WTC11 (cell line): Measurements from ENCODE around the gene TMIE. TPM values are rescaled to one million over a fixed set of nuclear protein-coding genes. Genes with fewer than 3 reads are reported as not detected.
A peak's percentile ranks its signal among the peaks of the same experiment; 100 is the strongest.

Source experiments
- ATAC-seq: fragments of 200-7000 bp; cut with Tn5 transposase; 2 replicates; pipeline ENCODE4 v1.10.0; 2021; ENCODE audit warnings: mild to moderate bottlenecking, moderate library complexity
- CTCF ChIA-PET: fragments of 300-600 bp; sonication (Branson Sonifier 250); formaldehyde crosslinking; loops from one replicate; lab custom pipeline; 2021; ENCODE audit warnings: antibody characterized with exemption; lab: Charles Lee
- POLR2A ChIA-PET: fragments of 350-600 bp; sonication (Branson Sonifier 250); formaldehyde crosslinking; loops from one replicate; lab custom pipeline; 2021; ENCODE audit warnings: antibody characterized with exemption; lab: Charles Lee
- DNase-seq: peaks from one replicate; pipeline ENCODE4 v3.0.0; 2021; ENCODE audit warnings: low spot score
- H3K27ac Mint-ChIP-seq: 2 replicates; pipeline ENCODE4 v1.8.0; 2021; ENCODE audit warnings: mixed read lengths
- H3K27me3 Mint-ChIP-seq: 2 replicates; pipeline ENCODE4 v1.8.0; 2021; ENCODE audit warnings: low read depth, mild to moderate bottlenecking, moderate library complexity, mixed read lengths
- H3K36me3 Mint-ChIP-seq: 2 replicates; pipeline ENCODE4 v1.8.0; 2021; ENCODE audit warnings: mixed read lengths
- H3K4me1 Mint-ChIP-seq: 2 replicates; pipeline ENCODE4 v1.8.0; 2022; ENCODE audit warnings: mixed read lengths
- H3K4me3 Mint-ChIP-seq: 2 replicates; pipeline ENCODE4 v1.8.0; 2021; ENCODE audit warnings: mild to moderate bottlenecking, moderate library complexity, mixed read lengths
- H3K9me3 Mint-ChIP-seq: 2 replicates; pipeline ENCODE4 v1.8.0; 2021; ENCODE audit warnings: mixed read lengths
- CREM ChIP-seq: sonication (generic); formaldehyde crosslinking; IDR thresholded peaks from 2 replicates; pipeline ENCODE4 v1.8.1; 2022; ENCODE audit warnings: mild to moderate bottlenecking, missing genetic modification reagents, moderate library complexity
- ELF4 ChIP-seq: sonication (generic); formaldehyde crosslinking; IDR thresholded peaks from 2 replicates; pipeline ENCODE4 v1.8.1; 2022; ENCODE audit warnings: low read depth, mild to moderate bottlenecking, moderate library complexity, missing genetic modification reagents
- GTF2I ChIP-seq: fragments of 250-450 bp; sonication (Bioruptor Pico); conservative IDR thresholded peaks from 2 replicates; pipeline ENCODE4 v1.4.0; 2021; ENCODE audit warnings: mild to moderate bottlenecking
- ZNF416 ChIP-seq: fragments of 250-450 bp; sonication (Bioruptor Pico); IDR thresholded peaks from 2 replicates; pipeline ENCODE4 v1.9.0; 2021; ENCODE audit warnings: mild to moderate bottlenecking, inconsistent platforms
- total RNA-seq: library from RNA; stranded (reverse); gene quantifications from 3 replicates; pipeline ENCODE4 v1.2.3, GENCODE V29; 2021
- TF ChIP-seq, protein P1 (sequence below): sonication (generic); formaldehyde crosslinking; IDR thresholded peaks from 2 replicates; pipeline ENCODE4 v1.8.1; 2023; ENCODE audit warnings: mild to moderate bottlenecking, missing genetic modification reagents
- TF ChIP-seq, protein P2 (sequence below): sonication (generic); formaldehyde crosslinking; IDR thresholded peaks from 2 replicates; pipeline ENCODE4 v1.8.0; 2022; ENCODE audit warnings: mild to moderate bottlenecking, missing genetic modification reagents
- TF ChIP-seq, protein P3 (sequence below): fragments of 250-450 bp; sonication (Bioruptor Pico); conservative IDR thresholded peaks from 2 replicates; pipeline ENCODE4 v1.9.0; 2021; ENCODE audit warnings: mild to moderate bottlenecking
- TF ChIP-seq, protein P4 (sequence below): sonication (generic); formaldehyde crosslinking; IDR thresholded peaks from 2 replicates; pipeline ENCODE4 v1.8.0; 2023; ENCODE audit warnings: mild to moderate bottlenecking, missing genetic modification reagents
- TF ChIP-seq, protein P5 (sequence below): fragments of 250-450 bp; sonication (Bioruptor Pico); IDR thresholded peaks from 2 replicates; pipeline ENCODE4 v1.8.0; 2021; ENCODE audit warnings: mild to moderate bottlenecking
- TF ChIP-seq, protein P6 (sequence below): fragments of 250-450 bp; sonication (Bioruptor Pico); IDR thresholded peaks from 2 replicates; pipeline ENCODE4 v1.9.0; 2021; ENCODE audit warnings: moderate library complexity, mild to moderate bottlenecking, inconsistent platforms, borderline replicate concordance
- TF ChIP-seq, protein P7 (sequence below): sonication (generic); formaldehyde crosslinking; IDR thresholded peaks from 2 replicates; pipeline ENCODE4 v1.8.1; 2023; ENCODE audit warnings: mild to moderate bottlenecking, moderate library complexity, missing genetic modification reagents

TMIE gene
- total RNA-seq, 1 experiment from 2014 or later, result 0.57 TPM

DNA sequence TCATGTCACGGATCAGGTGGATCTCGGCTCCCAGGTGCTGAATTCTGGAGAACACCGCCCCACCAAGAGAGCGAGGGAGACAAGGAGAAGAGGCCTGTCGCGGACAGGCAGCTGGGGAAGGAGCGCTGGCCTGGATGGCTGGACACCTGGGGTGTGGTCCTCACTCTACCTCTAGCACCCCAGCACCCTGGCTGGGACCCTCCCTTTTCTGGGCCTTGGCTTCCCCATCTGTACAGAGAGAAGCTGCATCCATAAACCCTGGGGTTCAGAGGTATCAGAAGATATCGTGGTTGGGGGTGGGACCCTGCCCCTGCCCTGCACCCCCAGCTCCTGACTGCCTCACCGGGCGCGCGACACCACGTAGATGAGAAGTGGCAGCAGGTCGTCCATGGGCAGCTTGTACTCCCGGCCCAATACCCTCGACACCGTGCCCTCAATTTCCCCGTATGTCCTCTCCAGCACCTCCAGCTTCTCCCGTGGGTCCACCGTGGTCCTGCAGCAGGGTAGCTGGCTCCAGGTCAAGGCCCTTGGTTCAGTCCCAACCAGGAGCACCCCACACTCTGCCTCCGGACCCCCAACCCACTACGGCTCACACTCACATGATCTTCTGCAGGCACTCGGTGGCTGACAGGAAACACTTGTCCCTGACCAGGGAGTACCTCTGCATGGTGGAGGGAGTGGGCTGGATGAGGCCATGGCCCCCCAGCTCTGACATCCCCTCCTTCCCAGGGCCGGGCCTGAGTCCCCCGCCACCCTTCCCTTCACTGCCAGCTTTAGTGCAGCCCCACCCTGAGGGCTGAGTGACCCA lies 29.4 kb upstream of the TMIE start:
- no peak overlapping the region for H3K27ac Mint-ChIP-seq
- no peaks in the 10 kb centered on the region for H3K27me3 Mint-ChIP-seq
- peaks cover 4% of the 10 kb centered on the region for H3K9me3 Mint-ChIP-seq
- no peaks in the 10 kb centered on the region for H3K4me1 Mint-ChIP-seq
- H3K36me3 Mint-ChIP-seq, result peaks cover 3% of the 10 kb centered on the region
- no peak for TF ChIP-seq ELF4 (CRISPR knock-in tag)
- TF ChIP-seq, protein P1, sequence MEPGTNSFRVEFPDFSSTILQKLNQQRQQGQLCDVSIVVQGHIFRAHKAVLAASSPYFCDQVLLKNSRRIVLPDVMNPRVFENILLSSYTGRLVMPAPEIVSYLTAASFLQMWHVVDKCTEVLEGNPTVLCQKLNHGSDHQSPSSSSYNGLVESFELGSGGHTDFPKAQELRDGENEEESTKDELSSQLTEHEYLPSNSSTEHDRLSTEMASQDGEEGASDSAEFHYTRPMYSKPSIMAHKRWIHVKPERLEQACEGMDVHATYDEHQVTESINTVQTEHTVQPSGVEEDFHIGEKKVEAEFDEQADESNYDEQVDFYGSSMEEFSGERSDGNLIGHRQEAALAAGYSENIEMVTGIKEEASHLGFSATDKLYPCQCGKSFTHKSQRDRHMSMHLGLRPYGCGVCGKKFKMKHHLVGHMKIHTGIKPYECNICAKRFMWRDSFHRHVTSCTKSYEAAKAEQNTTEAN, result no peak
- TF ChIP-seq, protein P2, sequence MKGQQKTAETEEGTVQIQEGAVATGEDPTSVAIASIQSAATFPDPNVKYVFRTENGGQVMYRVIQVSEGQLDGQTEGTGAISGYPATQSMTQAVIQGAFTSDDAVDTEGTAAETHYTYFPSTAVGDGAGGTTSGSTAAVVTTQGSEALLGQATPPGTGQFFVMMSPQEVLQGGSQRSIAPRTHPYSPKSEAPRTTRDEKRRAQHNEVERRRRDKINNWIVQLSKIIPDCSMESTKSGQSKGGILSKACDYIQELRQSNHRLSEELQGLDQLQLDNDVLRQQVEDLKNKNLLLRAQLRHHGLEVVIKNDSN (CRISPR knock-in tag), result no peak
- TF ChIP-seq CREM, result no peak
- TF ChIP-seq, protein P3, sequence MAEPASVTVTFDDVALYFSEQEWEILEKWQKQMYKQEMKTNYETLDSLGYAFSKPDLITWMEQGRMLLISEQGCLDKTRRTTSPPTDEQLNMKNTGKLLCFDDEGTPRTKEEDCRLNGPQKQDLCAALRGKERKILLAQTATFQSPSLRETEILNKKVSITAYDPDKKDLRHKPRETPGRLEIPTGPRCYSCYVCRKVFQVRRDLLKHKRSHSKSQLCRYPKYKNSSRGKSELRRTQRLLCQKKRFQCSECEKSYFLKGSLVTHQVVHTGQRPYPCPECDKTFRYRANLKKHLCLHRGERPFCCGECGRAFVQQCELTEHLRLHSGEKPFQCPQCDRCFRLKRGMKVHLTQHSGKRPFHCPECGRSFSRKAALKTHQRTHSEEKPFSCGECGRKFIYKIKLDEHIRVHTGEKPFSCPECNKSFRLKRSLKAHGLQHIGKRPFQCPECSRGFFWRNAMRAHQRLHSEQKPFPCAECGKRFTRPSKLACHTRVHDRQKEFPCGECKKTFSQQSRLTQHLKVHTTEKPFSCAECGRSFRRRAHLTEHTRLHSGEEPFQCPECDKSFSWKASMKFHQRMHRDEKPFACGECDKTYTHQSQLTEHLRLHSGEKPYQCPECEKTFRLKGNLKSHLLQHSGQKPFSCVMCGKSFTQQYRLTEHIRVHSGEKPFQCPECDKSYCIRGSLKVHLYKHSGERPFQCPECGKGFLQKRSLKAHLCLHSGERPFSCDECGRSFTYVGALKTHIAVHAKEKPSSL (CRISPR knock-in tag), result no peak
- TF ChIP-seq GTF2I, result no peak
- TF ChIP-seq, protein P4, sequence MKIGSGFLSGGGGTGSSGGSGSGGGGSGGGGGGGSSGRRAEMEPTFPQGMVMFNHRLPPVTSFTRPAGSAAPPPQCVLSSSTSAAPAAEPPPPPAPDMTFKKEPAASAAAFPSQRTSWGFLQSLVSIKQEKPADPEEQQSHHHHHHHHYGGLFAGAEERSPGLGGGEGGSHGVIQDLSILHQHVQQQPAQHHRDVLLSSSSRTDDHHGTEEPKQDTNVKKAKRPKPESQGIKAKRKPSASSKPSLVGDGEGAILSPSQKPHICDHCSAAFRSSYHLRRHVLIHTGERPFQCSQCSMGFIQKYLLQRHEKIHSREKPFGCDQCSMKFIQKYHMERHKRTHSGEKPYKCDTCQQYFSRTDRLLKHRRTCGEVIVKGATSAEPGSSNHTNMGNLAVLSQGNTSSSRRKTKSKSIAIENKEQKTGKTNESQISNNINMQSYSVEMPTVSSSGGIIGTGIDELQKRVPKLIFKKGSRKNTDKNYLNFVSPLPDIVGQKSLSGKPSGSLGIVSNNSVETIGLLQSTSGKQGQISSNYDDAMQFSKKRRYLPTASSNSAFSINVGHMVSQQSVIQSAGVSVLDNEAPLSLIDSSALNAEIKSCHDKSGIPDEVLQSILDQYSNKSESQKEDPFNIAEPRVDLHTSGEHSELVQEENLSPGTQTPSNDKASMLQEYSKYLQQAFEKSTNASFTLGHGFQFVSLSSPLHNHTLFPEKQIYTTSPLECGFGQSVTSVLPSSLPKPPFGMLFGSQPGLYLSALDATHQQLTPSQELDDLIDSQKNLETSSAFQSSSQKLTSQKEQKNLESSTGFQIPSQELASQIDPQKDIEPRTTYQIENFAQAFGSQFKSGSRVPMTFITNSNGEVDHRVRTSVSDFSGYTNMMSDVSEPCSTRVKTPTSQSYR (CRISPR knock-in tag), result no peak
- TF ChIP-seq ZNF416 (CRISPR knock-in tag), result no peak
- ChIA-PET CTCF (interaction anchor here (0.9 to 2.5 kb wide), 5 partner anchors 11 to 238 kb away, joined by 3 to 9 read pairs (median 6); partner anchors contain the start of gene ALS2CL), POLR2A (no interaction called here)
- no peak overlapping the region for H3K4me3 Mint-ChIP-seq
- peak; percentile 5 for DNase-seq
- ATAC-seq, result no peak

DNA sequence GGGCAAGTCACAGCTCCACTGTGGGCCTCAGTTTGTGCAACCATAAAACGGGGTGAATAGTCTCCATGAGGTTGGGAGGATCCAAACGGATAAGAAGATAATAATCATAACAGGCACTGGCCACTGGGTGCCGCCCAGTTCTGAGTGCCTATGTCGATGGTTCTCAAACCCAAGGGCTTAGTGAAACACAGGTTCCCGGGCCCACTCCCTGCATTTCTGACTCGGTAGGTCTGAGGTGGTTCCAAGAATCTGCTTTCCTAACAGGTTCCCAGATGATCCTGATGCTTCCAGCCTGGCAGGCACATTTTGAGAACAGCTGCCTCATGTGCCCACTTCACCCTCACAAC lies 28.9 kb upstream of the TMIE start:
- CTCF ChIA-PET, result interaction anchor here (0.9 to 2.5 kb wide), 5 partner anchors 11 to 237 kb away, joined by 3 to 9 read pairs (median 3); partner anchors contain the start of gene ALS2CL
- DNase-seq, result peak; percentile 5
- H3K4me3 Mint-ChIP-seq, result no peak overlapping the region

More for the DNA sequence above, 28.9 kb upstream of the TMIE start:
- no peaks in the 10 kb centered on the region for H3K27me3 Mint-ChIP-seq
- H3K4me1 Mint-ChIP-seq, result no peaks in the 10 kb centered on the region
- H3K27ac Mint-ChIP-seq, result no peak overlapping the region
- no peak for ATAC-seq
- H3K9me3 Mint-ChIP-seq, result peaks cover 4% of the 10 kb centered on the region
- TF ChIP-seq, protein P5, sequence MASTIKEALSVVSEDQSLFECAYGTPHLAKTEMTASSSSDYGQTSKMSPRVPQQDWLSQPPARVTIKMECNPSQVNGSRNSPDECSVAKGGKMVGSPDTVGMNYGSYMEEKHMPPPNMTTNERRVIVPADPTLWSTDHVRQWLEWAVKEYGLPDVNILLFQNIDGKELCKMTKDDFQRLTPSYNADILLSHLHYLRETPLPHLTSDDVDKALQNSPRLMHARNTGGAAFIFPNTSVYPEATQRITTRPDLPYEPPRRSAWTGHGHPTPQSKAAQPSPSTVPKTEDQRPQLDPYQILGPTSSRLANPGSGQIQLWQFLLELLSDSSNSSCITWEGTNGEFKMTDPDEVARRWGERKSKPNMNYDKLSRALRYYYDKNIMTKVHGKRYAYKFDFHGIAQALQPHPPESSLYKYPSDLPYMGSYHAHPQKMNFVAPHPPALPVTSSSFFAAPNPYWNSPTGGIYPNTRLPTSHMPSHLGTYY, result no peak
- TF ChIP-seq, protein P6, sequence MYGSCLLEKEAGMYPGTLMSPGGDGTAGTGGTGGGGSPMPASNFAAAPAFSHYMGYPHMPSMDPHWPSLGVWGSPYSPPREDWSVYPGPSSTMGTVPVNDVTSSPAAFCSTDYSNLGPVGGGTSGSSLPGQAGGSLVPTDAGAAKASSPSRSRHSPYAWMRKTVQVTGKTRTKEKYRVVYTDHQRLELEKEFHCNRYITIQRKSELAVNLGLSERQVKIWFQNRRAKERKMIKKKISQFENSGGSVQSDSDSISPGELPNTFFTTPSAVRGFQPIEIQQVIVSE (CRISPR knock-in tag), result no peak
- TF ChIP-seq, protein P7, sequence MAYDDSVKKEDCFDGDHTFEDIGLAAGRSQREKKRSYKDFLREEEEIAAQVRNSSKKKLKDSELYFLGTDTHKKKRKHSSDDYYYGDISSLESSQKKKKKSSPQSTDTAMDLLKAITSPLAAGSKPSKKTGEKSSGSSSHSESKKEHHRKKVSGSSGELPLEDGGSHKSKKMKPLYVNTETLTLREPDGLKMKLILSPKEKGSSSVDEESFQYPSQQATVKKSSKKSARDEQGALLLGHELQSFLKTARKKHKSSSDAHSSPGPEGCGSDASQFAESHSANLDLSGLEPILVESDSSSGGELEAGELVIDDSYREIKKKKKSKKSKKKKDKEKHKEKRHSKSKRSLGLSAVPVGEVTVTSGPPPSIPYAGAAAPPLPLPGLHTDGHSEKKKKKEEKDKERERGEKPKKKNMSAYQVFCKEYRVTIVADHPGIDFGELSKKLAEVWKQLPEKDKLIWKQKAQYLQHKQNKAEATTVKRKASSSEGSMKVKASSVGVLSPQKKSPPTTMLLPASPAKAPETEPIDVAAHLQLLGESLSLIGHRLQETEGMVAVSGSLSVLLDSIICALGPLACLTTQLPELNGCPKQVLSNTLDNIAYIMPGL (CRISPR knock-in tag), result no peak
- POLR2A ChIA-PET, result no interaction called here
- peaks cover 3% of the 10 kb centered on the region for H3K36me3 Mint-ChIP-seq
